Activated T-cell treated with anti-CD3 and anti-CD28 coated beads for 24 hours (primary cell): ENCODE data around the gene EXOSC7.
"Not testable (repeated sequence)": the region's sequence is repeated elsewhere in the genome, so short reads cannot be mapped to it uniquely, and the experiment has no call there.

Source experiments
- DNase-seq: peaks from one replicate; pipeline ENCODE4 v3.0.0-alpha.2; 2020; ENCODE audit warnings: low read depth

EXOSC7 gene

DNA sequence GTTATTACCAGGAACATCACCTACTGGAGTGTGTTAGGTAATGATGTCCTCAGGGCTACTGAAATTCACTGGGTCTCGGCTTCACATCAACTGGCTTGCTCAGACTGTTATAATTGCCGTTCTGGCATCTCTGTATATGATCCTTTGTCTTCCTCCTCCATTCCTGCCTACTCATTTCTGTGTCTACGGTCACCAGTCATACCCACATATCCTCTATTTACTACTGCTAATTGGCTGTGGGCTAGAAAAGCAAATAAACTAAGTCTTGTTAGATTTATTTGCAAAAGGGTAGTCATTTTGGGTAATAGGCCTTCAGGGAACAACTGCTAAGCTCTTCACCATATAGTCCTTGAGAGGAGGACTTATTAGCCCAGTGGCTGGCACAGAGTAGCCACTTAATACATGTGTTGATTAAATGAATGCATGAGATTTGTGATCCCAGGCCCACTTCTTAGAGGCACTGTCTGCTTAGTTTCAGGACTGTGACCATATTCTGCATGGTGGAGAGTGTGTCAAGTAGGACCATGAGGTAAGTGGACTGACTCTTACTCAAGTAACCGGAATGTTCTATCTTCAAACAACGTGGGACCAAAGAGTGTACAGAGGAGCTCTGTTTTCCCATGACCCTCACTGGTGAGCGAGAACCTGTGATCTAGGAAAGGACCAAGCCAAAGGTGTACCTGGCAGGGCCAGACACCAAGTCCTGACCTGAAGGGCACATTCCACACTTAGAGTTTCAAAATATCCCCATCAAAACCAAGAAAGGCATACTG, 13.2 kb upstream of the EXOSC7 start:
- DNase-seq = no peak

- no peak for DNase-seq
These were observed 12.3 kb upstream of the EXOSC7 start for GRCh38 chr3:44963571-44964325.

- no peak for DNase-seq
These were observed 10.9 kb upstream of the EXOSC7 start for GRCh38 chr3:44965165-44965564.

DNA sequence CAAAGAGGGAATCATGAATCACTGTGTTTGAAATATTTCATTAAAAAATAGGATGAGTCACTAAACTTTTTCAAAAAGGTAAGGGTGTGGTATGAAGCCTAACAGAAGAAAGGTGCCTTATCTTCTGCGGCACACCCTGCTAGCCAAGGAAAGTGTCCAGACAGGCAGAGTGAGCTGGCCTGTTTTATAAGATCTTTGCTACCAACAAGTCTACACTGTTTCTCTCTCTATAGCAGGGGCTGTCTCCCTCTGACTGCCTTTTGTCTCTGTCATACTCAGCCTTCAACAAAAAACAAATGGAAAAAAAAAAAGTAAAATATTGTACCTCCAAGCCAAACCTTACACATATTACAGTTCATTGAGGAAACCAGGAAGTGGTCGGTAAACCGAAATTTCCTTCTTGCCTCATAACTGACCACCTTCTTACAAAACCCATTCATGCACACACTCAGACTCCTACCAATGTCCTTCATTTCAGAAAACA, 9.2 kb upstream of the EXOSC7 start:
- DNase-seq = no peak

GRCh38 chr3:44968447-44968858, 7.6 kb upstream of the EXOSC7 start:
- DNase-seq = no peak

- DNase-seq = no peak
These were observed 6.8 kb upstream of the EXOSC7 start for GRCh38 chr3:44969154-44969827.

DNA sequence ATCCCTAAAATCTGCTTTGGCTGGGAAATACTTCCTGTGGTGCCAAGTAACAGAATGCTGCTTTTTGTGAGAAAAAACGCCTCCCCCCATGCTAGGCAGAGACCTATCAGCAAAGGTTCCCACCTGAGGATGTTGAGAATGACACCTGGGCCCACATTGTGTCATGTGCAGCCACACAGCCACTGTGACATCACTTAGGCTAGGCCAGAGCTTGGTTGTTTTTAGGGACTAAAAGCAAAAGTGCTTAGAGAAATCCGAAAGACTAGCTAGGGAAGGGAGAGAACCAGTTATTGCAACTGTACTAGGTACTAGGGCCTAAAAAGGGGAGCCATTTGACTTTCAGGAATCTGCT, 6.2 kb upstream of the EXOSC7 start:
- DNase-seq = no peak

DNA sequence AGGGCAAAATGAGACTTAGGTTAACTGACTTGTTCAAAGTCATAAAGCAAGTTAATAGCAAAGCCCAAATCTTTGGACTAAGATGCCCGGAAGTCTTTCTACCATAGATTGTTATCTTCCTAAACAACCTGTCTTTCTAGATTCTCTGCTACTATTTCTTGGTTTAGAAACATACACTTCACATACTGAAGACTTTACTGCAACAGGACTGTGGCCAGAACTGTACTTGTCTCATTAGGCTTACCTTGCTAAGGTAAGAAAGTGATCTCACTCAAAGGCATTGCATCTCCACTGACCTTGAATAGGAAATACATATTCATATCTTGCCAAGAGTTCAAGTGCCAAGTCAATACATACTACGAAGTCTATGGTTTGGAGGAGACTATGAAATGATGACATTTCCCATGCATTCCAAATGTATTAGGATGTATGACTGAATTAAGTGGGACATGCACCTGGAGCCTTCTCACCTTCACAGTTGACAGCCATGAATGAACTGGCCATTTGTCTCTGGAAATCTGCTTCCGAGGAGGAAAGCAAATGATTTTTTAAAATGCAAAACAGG, 5.0 kb upstream of the EXOSC7 start:
- DNase-seq = no peak

- DNase-seq = no peak
These were observed 1.6 kb upstream of the EXOSC7 start for GRCh38 chr3:44974416-44974815.

DNA sequence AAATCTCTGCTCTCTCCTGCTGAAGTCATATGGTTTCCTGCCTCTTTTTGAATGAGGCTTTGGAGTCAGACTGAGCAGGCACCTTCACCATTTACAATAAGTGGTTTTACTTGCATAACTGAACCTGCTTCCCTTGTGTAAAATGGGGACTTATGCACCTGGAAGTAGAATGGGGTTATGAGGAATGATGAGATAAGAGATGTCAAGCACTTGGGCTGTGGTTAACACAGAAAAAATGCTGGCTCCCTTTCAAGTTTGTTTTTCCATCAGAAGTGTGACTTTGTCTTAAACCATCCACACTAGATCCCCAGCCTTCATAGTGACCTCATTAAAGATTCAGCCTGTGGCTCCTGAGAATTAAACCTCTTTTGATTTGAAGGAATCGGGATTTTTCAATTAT, 5.2 kb downstream of the EXOSC7 start:
- DNase-seq = no peak

DNA sequence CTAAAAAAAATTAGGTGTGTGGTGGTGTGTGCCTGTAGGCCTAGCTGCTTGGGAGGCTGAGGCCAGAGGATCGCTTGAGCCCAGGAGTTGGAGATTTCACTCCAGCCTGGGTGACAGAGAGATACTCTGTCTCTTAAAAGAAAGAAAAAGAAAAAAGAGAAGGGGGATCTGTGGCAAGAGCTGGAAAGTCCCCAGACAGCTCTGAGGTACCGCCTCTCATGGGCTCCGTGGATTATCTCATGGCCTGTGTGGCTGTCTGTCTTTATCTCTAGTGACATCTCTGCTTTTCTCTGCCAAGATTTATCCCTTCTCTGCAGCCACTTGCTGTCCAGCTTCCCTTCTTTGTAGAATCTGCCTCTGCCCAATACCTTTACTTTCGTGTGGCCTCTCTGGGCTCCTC, 5.7 kb downstream of the EXOSC7 start:
- no peak for DNase-seq

GRCh38 chr3:44982817-44983216, 6.8 kb downstream of the EXOSC7 start:
- DNase-seq = no peak

DNA sequence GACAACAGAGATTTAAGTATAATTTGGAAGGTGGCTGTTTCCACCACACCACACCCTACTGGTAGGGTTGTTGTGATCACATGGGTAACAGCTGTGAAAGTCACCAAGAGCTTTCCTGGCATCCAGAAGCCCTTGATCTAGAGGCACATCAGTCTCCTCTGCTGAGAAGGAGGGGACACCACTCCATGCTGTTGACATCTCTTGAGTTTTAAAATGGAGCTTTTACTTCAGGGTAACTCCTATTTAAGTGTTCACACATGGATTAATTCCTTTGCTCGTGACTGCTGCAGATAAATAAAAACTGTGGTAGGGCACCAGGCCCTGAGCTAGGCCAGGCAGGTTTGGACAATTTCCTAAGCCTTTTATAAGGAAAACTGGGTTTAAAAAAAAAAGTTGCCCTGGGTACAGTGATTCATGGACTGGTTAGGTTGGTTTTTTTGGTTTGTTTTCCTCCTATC, 7.5 kb downstream of the EXOSC7 start:
- DNase-seq = no peak

GRCh38 chr3:44984335-44984734, 8.3 kb downstream of the EXOSC7 start:
- DNase-seq = no peak

DNA sequence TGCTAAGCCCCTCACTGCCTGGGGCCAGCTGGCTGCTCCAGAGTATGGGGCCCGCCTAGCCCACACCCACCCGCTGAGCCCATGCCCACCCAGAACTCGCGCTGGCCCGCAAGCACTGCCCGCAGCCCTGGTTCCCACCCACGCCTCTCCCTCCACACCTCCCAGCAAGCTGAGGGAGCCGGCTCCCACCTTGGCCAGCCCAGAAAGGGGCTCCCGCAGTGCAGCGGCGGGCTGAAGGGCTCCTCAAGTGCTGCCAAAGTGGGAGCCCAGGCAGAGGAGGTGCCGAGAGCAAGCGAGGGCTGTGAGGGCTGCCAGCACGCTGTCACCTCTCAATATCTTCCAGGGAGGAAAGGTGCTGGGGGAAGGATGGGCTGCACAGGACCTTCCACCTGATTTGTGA, 10.3 kb downstream of the EXOSC7 start:
- not testable (repeated sequence) for DNase-seq

DNA sequence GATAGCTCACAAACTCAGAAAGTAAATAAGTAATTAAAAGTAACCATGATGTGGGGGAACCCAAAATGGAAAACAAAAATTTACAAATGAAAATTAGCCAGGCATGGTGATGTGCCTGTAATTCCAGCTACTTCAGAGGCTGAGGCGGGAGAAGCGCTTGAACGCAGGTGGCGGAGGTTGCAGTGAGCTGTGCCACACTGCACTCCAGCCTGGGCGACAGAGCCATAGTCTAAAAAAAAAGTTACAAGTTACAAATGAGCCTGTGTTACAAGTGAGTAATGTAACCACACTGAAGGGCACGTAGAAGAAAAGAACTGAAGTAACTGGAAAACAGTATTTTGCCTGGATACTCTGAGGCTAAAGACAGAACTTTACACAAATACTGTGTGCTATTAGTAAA, 11.3 kb downstream of the EXOSC7 start:
- no peak for DNase-seq

DNA sequence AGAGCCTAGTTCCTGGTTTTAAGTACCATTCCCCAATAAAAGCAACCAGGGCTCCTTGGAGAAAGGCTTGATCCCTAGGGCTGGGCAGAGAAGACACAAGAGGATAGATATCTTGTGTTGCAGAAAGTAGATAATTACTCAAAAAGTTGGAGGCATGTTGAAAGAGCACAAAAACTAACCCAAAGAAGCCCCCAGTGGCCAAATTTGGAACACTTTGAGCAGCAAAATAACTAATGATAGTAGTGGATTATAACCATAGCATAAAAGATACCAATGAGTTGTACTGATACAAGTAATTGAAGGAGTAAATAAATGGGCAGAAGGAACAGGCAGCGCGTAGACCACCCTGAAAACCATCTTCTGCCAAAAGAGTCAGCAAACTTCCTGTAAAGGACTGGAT, 12.0 kb downstream of the EXOSC7 start:
- no peak for DNase-seq

DNA sequence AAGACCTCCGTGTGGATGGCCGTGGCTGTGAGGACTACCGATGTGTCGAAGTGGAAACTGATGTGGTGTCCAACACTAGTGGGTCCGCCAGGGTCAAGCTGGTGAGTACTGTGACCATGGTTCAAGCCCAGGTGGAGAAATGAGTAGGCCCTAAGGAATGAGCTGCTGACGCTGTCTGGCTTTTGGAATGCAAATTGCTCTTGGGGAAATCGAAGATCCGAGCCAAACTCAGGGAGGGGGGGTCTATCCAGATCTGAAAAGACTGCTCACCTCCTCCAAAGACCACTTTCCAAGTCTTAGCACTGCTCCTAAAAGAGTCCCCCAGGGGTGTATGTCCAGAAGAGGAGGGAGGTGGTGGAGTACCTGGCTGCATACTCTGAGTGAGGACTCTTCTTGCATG, 13.1 kb downstream of the EXOSC7 start:
- no peak for DNase-seq

GRCh38 chr3:44989636-44990373, 13.8 kb downstream of the EXOSC7 start:
- no peak for DNase-seq

DNA sequence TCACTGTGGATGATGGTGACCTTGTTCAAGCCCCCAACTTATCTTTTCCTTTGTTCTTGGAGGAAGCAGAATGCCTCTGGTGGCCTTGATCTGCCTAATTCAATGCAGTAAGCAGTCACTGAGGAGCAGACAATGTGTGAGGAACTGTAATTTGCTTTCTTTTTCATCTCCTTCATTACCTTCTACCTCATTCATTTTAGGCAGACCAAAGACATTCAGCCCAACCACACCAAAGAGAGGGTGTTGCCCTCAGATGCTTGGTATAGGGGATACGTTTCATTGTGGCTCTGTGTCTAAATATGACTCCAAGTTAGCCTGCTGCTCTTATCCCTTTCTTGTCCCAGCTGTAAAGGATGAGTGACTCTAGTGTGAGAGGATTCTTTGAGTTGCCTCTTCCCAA, 15.3 kb downstream of the EXOSC7 start:
- DNase-seq = no peak

DNA sequence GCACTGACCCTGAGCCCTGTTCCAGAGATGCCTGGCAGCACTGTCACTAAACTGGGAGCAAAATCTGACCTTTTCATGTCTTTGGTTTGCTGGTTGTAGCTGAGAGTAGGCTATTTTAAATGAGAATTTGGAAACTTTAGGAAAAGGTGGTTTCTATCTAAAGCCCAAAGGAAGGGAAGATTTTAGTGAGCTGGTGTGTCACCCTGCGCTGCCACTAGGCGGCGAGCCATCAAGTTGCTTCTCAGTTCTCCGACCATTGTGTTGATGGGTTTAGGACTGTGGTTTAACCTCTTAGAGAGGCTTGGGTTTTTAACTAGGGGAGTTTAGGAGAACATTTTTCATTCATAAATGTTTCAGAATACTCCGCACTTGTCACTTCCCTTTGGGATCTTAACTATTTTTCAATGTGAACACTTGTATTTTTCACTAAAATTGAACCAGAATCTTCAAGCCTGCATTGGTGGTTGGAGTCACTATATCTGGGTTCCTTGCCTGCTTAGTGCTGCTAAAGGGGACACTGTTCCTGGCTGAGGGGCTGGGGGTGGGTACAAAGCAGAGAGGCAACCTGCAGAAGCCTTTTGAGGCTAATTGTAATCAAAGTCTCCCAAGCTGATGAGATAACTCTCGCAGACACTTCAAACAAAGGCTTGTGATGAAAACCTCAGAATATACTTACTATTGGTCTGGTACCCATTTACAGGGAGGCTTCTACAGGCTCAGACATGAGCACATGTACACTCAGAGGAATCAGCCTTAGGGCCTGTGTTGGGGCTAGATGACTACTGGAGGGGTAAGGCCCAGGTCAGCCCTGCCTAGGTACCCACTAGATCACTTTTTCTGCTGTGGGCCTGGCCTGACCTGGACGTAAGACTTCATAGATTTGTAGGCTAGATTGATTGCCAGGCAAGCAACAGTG, 16.8 kb downstream of the EXOSC7 start:
- no peak for DNase-seq
